OCI-LY1 (cell line): ENCODE data around the gene HYAL2.

Source experiments
- H2AFZ ChIP-seq: fragments of 200-600 bp; sonication (generic), shearing (Covaris generic); 2 replicates; pipeline ENCODE4 v1.6.0; 2014; ENCODE audit warnings: antibody characterized with exemption, mild to moderate bottlenecking, low read length
- H3F3A ChIP-seq: fragments of 200-600 bp; sonication (generic), shearing (Covaris generic); 2 replicates; pipeline ENCODE4 v1.6.0; 2014; ENCODE audit warnings: mild to moderate bottlenecking, antibody characterized with exemption, low read length, moderate library complexity; ENCODE audit not compliant: insufficient read depth
- H3K27ac ChIP-seq: fragments of 200-600 bp; sonication (generic); 2 replicates; pipeline ENCODE4 v1.5.1; 2014; ENCODE audit warnings: low read length, mixed run types, mild to moderate bottlenecking, low read depth; ENCODE audit not compliant: poor library complexity, severe bottlenecking
- H3K27me3 ChIP-seq: fragments of 200-600 bp; sonication (generic); 2 replicates; pipeline ENCODE4 v1.6.0; 2014; ENCODE audit warnings: antibody characterized with exemption, mild to moderate bottlenecking, low read length, moderate library complexity; ENCODE audit not compliant: insufficient read depth
- H3K36me3 ChIP-seq: fragments of 200-600 bp; sonication (generic); 2 replicates; pipeline ENCODE4 v1.6.1; 2014; ENCODE audit warnings: mild to moderate bottlenecking, antibody characterized with exemption, low read length, moderate library complexity, mixed read lengths; ENCODE audit not compliant: insufficient read depth
- H3K4me1 ChIP-seq: fragments of 200-600 bp; sonication (generic); 2 replicates; pipeline ENCODE4 v1.5.1; 2014; ENCODE audit warnings: mild to moderate bottlenecking, low read length, moderate library complexity; ENCODE audit not compliant: insufficient read depth, severe bottlenecking
- H3K4me2 ChIP-seq: fragments of 200-600 bp; sonication (generic), shearing (Covaris generic); 2 replicates; pipeline ENCODE4 v1.6.1; 2014; ENCODE audit warnings: low read length
- H3K4me3 ChIP-seq: fragments of 200-600 bp; sonication (generic); 2 replicates; pipeline ENCODE4 v1.5.1; 2014; ENCODE audit warnings: low read length, low read depth, mild to moderate bottlenecking, mixed read lengths; ENCODE audit not compliant: poor library complexity, severe bottlenecking
- H3K79me2 ChIP-seq: fragments of 200-600 bp; shearing (Covaris generic); 2 replicates; pipeline ENCODE4 v1.6.1; 2016; ENCODE audit warnings: mixed run types, low read length, mixed read lengths; ENCODE audit not compliant: insufficient read depth
- H3K9ac ChIP-seq: fragments of 200-600 bp; sonication (generic), shearing (Covaris generic); 2 replicates; pipeline ENCODE4 v1.6.1; 2014; ENCODE audit warnings: mild to moderate bottlenecking, low read length, mixed read lengths
- H3K9me2 ChIP-seq: fragments of 200-600 bp; sonication (generic), shearing (Covaris generic); 2 replicates; pipeline ENCODE4 v1.6.1; 2014; ENCODE audit warnings: low read depth, mild to moderate bottlenecking, low read length, mixed read lengths
- H3K9me3 ChIP-seq: fragments of 200-600 bp; shearing (Covaris generic); 2 replicates; pipeline ENCODE4 v1.6.1; 2014; ENCODE audit warnings: low read length, mixed read lengths
- H4K20me1 ChIP-seq: fragments of 200-600 bp; sonication (generic), shearing (Covaris generic); 2 replicates; pipeline ENCODE4 v1.6.0; 2016; ENCODE audit warnings: mild to moderate bottlenecking, low read length; ENCODE audit not compliant: insufficient read depth
- EZH2 ChIP-seq: fragments of 200-600 bp; sonication (generic), shearing (Covaris generic); IDR thresholded peaks from 2 replicates; pipeline ENCODE4 v1.8.0; 2017; ENCODE audit warnings: borderline replicate concordance, mixed run types, mild to moderate bottlenecking, antibody characterized with exemption, low read length, moderate library complexity, mixed read lengths
- TF ChIP-seq, protein P1 (sequence below): fragments of 200-600 bp; sonication (generic), shearing (Covaris generic); IDR thresholded peaks from 2 replicates; pipeline ENCODE4 v1.5.1; 2017; ENCODE audit warnings: mild to moderate bottlenecking, antibody characterized with exemption, low read length, moderate library complexity, mixed read lengths

The HYAL2 gene

DNA sequence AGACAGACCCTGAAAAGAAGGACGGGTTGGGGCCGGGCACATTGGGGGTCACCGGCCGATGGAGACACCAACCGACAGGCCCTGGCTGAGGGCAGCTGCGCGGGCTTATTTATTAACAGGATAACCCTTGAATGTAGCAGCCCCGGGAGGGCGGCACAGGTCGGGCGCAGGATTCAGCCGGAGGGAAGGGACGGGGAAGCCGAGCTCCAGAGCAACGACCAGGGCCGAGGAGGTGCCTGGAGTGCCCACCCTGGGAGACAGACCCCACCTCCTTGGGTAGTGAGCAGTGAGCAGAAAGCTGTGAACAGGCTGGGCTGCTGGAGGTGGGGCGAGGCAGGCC is 45.8 kb downstream of the HYAL2 start:
- H3K36me3 ChIP-seq: no peaks in the 10 kb centered on the region
- no peaks in the 10 kb centered on the region for H3K9me2 ChIP-seq
- H2AFZ ChIP-seq: no peak overlapping the region
- no peak overlapping the region for H3K4me2 ChIP-seq
- H3K27me3 ChIP-seq: no peaks in the 10 kb centered on the region
- H3K9ac ChIP-seq: no peak overlapping the region
- H3K27ac ChIP-seq: no peak overlapping the region
- no peaks in the 10 kb centered on the region for H3K9me3 ChIP-seq
- H3K79me2 ChIP-seq: no peaks in the 10 kb centered on the region
- H3F3A ChIP-seq: no peaks in the 10 kb centered on the region
- peaks cover 6% of the 10 kb centered on the region for H3K4me1 ChIP-seq
- TF ChIP-seq EZH2: no peak
- TF ChIP-seq, protein P1, sequence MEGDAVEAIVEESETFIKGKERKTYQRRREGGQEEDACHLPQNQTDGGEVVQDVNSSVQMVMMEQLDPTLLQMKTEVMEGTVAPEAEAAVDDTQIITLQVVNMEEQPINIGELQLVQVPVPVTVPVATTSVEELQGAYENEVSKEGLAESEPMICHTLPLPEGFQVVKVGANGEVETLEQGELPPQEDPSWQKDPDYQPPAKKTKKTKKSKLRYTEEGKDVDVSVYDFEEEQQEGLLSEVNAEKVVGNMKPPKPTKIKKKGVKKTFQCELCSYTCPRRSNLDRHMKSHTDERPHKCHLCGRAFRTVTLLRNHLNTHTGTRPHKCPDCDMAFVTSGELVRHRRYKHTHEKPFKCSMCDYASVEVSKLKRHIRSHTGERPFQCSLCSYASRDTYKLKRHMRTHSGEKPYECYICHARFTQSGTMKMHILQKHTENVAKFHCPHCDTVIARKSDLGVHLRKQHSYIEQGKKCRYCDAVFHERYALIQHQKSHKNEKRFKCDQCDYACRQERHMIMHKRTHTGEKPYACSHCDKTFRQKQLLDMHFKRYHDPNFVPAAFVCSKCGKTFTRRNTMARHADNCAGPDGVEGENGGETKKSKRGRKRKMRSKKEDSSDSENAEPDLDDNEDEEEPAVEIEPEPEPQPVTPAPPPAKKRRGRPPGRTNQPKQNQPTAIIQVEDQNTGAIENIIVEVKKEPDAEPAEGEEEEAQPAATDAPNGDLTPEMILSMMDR: no peak
- no peaks in the 10 kb centered on the region for H4K20me1 ChIP-seq
- no peak overlapping the region for H3K4me3 ChIP-seq

GRCh38 chr3:50275996-50276761 is 46.4 kb downstream of the HYAL2 start:
- TF ChIP-seq, protein P1: no peak
- TF ChIP-seq EZH2: no peak
- H3K4me2 ChIP-seq: no peak overlapping the region
- no peaks in the 10 kb centered on the region for H3K36me3 ChIP-seq
- no peaks in the 10 kb centered on the region for H3K27me3 ChIP-seq
- H3K9me2 ChIP-seq: no peaks in the 10 kb centered on the region
- H3K79me2 ChIP-seq: no peaks in the 10 kb centered on the region
- no peak overlapping the region for H3K4me3 ChIP-seq
- peaks cover 6% of the 10 kb centered on the region for H3K4me1 ChIP-seq
- no peaks in the 10 kb centered on the region for H3F3A ChIP-seq
- no peak overlapping the region for H3K27ac ChIP-seq
- no peaks in the 10 kb centered on the region for H4K20me1 ChIP-seq
- no peak overlapping the region for H3K9ac ChIP-seq
- no peak overlapping the region for H2AFZ ChIP-seq
- H3K9me3 ChIP-seq: no peaks in the 10 kb centered on the region

DNA sequence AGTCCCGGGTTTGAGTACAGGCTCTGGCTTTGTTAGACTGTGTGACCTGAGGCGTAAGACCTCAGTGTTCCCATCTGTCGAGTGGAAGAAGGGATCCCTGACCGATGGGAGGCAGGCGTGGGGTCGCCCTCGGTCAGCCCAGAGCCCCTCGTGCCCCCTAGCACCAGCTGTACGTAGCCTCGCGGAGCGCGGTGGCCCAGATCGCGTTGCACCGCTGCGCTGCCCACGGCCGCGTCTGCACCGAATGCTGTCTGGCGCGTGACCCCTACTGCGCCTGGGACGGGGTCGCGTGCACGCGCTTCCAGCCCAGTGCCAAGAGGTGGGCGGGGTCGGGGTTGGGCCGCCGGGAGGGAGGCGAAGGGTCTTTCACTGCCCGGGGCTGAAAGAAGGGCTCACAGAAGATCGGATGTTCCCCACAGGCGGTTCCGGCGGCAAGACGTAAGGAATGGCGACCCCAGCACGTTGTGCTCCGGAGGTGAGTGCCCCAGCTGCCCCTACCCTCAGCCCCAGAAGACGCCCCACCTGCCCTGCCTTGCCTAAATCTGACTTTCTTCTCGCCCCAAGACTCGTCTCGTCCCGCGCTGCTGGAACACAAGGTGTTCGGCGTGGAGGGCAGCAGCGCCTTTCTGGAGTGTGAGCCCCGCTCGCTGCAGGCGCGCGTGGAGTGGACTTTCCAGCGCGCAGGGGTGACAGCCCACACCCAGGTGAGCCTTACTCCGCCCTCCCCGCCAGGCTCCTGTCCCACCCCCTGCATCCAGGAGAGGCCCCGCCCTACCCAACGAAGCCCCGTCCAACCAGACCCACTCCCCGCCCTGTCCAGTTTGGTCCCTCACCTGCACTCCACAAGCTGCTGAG is 47.2 kb downstream of the HYAL2 start:
- Histone ChIP-seq H4K20me1 (no peaks in the 10 kb centered on the region), H3K4me2 (no peak overlapping the region; the same call in 1 of the 2 replicates), H2AFZ (no peak overlapping the region), H3K79me2 (no peaks in the 10 kb centered on the region), H3K9me2 (no peaks in the 10 kb centered on the region), H3K4me3 (no peak overlapping the region), H3K36me3 (no peaks in the 10 kb centered on the region), H3K4me1 (peaks cover 6% of the 10 kb centered on the region), H3F3A (no peaks in the 10 kb centered on the region), H3K27ac (no peak overlapping the region), H3K9ac (no peak overlapping the region), H3K27me3 (no peaks in the 10 kb centered on the region), H3K9me3 (no peaks in the 10 kb centered on the region)
- no peak for TF ChIP-seq EZH2
- TF ChIP-seq, protein P1: no peak
